Stimulated activated CD4-positive, alpha-beta T cell treated with anti-CD3 and anti-CD28 coated beads, Interleukin-1b, Interleukin-23, amount 100 ng/mL, for 4 hours (primary cell): Measurements from ENCODE around the gene SNX30.

Experiments used
- DNase-seq, 2 donors: peaks; one replicate each; pipeline ENCODE4 v3.0.0-alpha.2; 2020; ENCODE audit warnings: low read depth in 2 of 2

The SNX30 gene

GRCh38 chr9:112752334-112753125, 2.0 kb downstream of the SNX30 start:
- DNase-seq: no peak

GRCh38 chr9:112753725-112754124, 3.2 kb downstream of the SNX30 start:
- no peak for DNase-seq

GRCh38 chr9:112754578-112754977, 4.0 kb downstream of the SNX30 start:
- no peak for DNase-seq

- DNase-seq: no peak
Measured at GRCh38 chr9:112755016-112755427, 4.5 kb downstream of the SNX30 start.

- no peak for DNase-seq
Measured at GRCh38 chr9:112755675-112756074, 5.1 kb downstream of the SNX30 start.

GRCh38 chr9:112757282-112757883, 6.8 kb downstream of the SNX30 start:
- no peak for DNase-seq

- no peak for DNase-seq
Measured at GRCh38 chr9:112757940-112758339, 7.4 kb downstream of the SNX30 start.

GRCh38 chr9:112760821-112761220, 10.3 kb downstream of the SNX30 start:
- no peak for DNase-seq

- no peak for DNase-seq
Measured at GRCh38 chr9:112761912-112762655, 11.5 kb downstream of the SNX30 start.

GRCh38 chr9:112762726-112763518, 12.4 kb downstream of the SNX30 start:
- DNase-seq: no peak

GRCh38 chr9:112764344-112764743, 13.8 kb downstream of the SNX30 start:
- no peak for DNase-seq

GRCh38 chr9:112764837-112765236, 14.3 kb downstream of the SNX30 start:
- DNase-seq: no peak

- DNase-seq: no peak
Measured at GRCh38 chr9:112765281-112765680, 14.7 kb downstream of the SNX30 start.

- DNase-seq: no peak
Measured at GRCh38 chr9:112771359-112772214, 21.0 kb downstream of the SNX30 start.

GRCh38 chr9:112772215-112772509, 21.6 kb downstream of the SNX30 start:
- no peak for DNase-seq

GRCh38 chr9:112772551-112772950, 22.0 kb downstream of the SNX30 start:
- DNase-seq: no peak

- DNase-seq: no peak
Measured at GRCh38 chr9:112774006-112774996, 23.7 kb downstream of the SNX30 start.

GRCh38 chr9:112777914-112778313, 27.4 kb downstream of the SNX30 start:
- DNase-seq: no peak

GRCh38 chr9:112780450-112781036, 30.0 kb downstream of the SNX30 start:
- no peak for DNase-seq

GRCh38 chr9:112782218-112782617, 31.7 kb downstream of the SNX30 start:
- no peak for DNase-seq
